ENCODE measurements around the gene AGMO. TPM values are rescaled to one million over a fixed set of nuclear protein-coding genes. Genes with fewer than 3 reads are reported as not detected.

The AGMO gene
- total and polyA plus RNA-seq, 2 experiments from 2014 or later, result 0.42 to 0.55 TPM

GRCh38 chr7:15601175-15601574 is 39.4 kb upstream of the AGMO start:
- Histone ChIP-seq H3K4me3 (no peak overlapping the region), H4K20me1 (replicated peaks; ENCODE audit: insufficient read depth) (no peaks in the 10 kb centered on the region), H3K36me3 (ENCODE audit: insufficient read depth) (no peaks in the 10 kb centered on the region), H3K27ac (ENCODE audit: low read depth) (no peak overlapping the region), H3K4me2 (no peak overlapping the region), H3F3A (replicated peaks; ENCODE audit: low read depth) (no peaks in the 10 kb centered on the region), H3K27me3 (ENCODE audit: insufficient read depth) (no peaks in the 10 kb centered on the region), H3K9me2 (ENCODE audit: insufficient read depth) (no peaks in the 10 kb centered on the region), H3K79me2 (replicated peaks; ENCODE audit: insufficient read depth) (no peaks in the 10 kb centered on the region), H2AFZ (no peak overlapping the region), H3K4me1 (ENCODE audit: insufficient read depth) (no peaks in the 10 kb centered on the region)
- no peak for TF ChIP-seq EZH2phosphoT487 (IDR thresholded peaks at IDR 0.05; ENCODE audit: unreplicated experiment)
- TF ChIP-seq EZH2 (IDR thresholded peaks at IDR 0.05; ENCODE audit: low read depth, unreplicated experiment), result no peak
- no peak for TF ChIP-seq POLR2AphosphoS5 (IDR thresholded peaks at IDR 0.05; ENCODE audit: low read depth)
- TF ChIP-seq CREB1 (CRISPR knock-in tag; IDR thresholded peaks at IDR 0.05; ENCODE audit: low read depth), result no peak
- TF ChIP-seq STAT1 (IDR thresholded peaks at IDR 0.05; ENCODE audit: unreplicated experiment), result no peak
- TF ChIP-seq JUNB (IDR thresholded peaks at IDR 0.05; ENCODE audit: unreplicated experiment), result no peak
- TF ChIP-seq ZNF462 (CRISPR knock-in tag; IDR thresholded peaks at IDR 0.05), result no peak
- no peak for TF ChIP-seq NANOG (IDR thresholded peaks at IDR 0.05; ENCODE audit: borderline replicate concordance)
- TF ChIP-seq REST (IDR thresholded peaks at IDR 0.05; ENCODE audit: unreplicated experiment), result no peak
- no peak for TF ChIP-seq ETS1 (IDR thresholded peaks at IDR 0.05)
- no peak for TF ChIP-seq CTCF (conservative IDR thresholded peaks at IDR 0.05; ENCODE audit: low read depth in 2 of 2)
- TF ChIP-seq ZNF331 (CRISPR knock-in tag; IDR thresholded peaks at IDR 0.05; ENCODE audit: low read depth), result no peak
- TF ChIP-seq ZNF114 (CRISPR knock-in tag; IDR thresholded peaks at IDR 0.05), result no peak
- DNase-seq (ENCODE audit: low spot score) (no peak), ATAC-seq (no peak)
- H3K27me3 Mint-ChIP-seq (ENCODE audit: insufficient read depth, low read depth, poor library complexity), result no peaks in the 10 kb centered on the region
- H3K9me3 Mint-ChIP-seq, result peaks cover 12% of the 10 kb centered on the region; the same call in 2 of the 3 replicates
- peaks cover 10% of the 10 kb centered on the region; the same call in 2 of the 3 replicates for H3K36me3 Mint-ChIP-seq (ENCODE audit: low read depth)
- no peaks in the 10 kb centered on the region for H3K4me1 Mint-ChIP-seq
- H3K27ac Mint-ChIP-seq, result no peak overlapping the region
- H3K4me3 Mint-ChIP-seq, result no peak overlapping the region
